HepG2 (cell line): ENCODE data around the gene CACNA2D3. TPM values are rescaled to one million over a fixed set of nuclear protein-coding genes. Genes with fewer than 3 reads are reported as not detected.

ENCODE experiments used
- ATAC-seq: fragments of 200-7000 bp; cut with Tn5 transposase; 3 replicates; pipeline ENCODE4 v1.9.1; 2020; ENCODE audit warnings: mild to moderate bottlenecking, moderate library complexity
- BruUV-seq: library from RNA; stranded (reverse); fragments of 400-500 nt; replicated peaks from 2 replicates; lab custom pipeline; 2021; lab: Mats Ljungman, UMichigan
- CTCF ChIA-PET: fragments of 300-600 bp; formaldehyde crosslinking; extraction: SDS; loops from one replicate; lab custom pipeline; 2021; ENCODE audit warnings: low total read pairs, inconsistent platforms, low intra/inter-chr PET ratio; lab: Yijun Ruan, JAX
- POLR2A ChIA-PET: fragments of 350-600 bp; sonication (Branson Sonifier 250); formaldehyde crosslinking; loops from one replicate; lab custom pipeline; 2020; ENCODE audit warnings: antibody characterized with exemption, inconsistent platforms; lab: Yijun Ruan, JAX
- DNase-seq: peaks from one replicate; pipeline ENCODE4 v3.0.0-alpha.2; 2015; ENCODE audit warnings: low spot score
- FAIRE-seq: peaks from 3 replicates; lab custom pipeline; 2011; peaks lifted over from hg19 to GRCh38; lab: Jason Lieb, UNC
- H2AFZ ChIP-seq: one replicate; pipeline ENCODE4 v1.6.1; 2011; ENCODE audit warnings: low read length, inconsistent platforms
- H3K27ac ChIP-seq: fragments of 300-600 bp; 3 replicates; pipeline ENCODE4 v1.8.0; 2011; ENCODE audit warnings: mixed run types, mild to moderate bottlenecking, mixed read lengths, low read length, inconsistent platforms; ENCODE audit not compliant: insufficient read depth; ENCODE audit errors: extremely low read length
- H3K27me3 ChIP-seq, 2 experiments: fragments of 200-600 bp in 1 of 2; 2 replicates in 1 of 2; 3 replicates in 1 of 2; pipeline versions ENCODE4 v1.6.0 to v1.8.0; 2011; ENCODE audit warnings: low read length in 2 of 2, mild to moderate bottlenecking in 2 of 2, moderate library complexity in 2 of 2, inconsistent platforms in 1 of 2; ENCODE audit not compliant: insufficient read depth in 2 of 2, control insufficient read depth in 1 of 2
- H3K36me3 ChIP-seq, 2 experiments: fragments of 200-600 bp in 1 of 2; replicated peaks in 1 of 2; 2 replicates in 1 of 2; 3 replicates in 1 of 2; pipeline versions ENCODE4 v1.5.1 to v1.8.0; 2011; ENCODE audit warnings: low read length in 2 of 2, inconsistent platforms in 1 of 2; ENCODE audit not compliant: insufficient read depth in 2 of 2, control insufficient read depth in 1 of 2
- H3K4me1 ChIP-seq: 2 replicates; pipeline ENCODE4 v1.5.1; 2012; ENCODE audit warnings: low read length, inconsistent platforms; ENCODE audit not compliant: insufficient read depth
- H3K4me2 ChIP-seq: 2 replicates; pipeline ENCODE4 v1.6.0; 2011; ENCODE audit warnings: low read depth, low read length, inconsistent platforms
- H3K4me3 ChIP-seq, 3 experiments: fragments of 200-600 bp in 1 of 3; sonication (generic), shearing (Covaris generic) in 1 of 3; replicated peaks in 1 of 3; 2 replicates each; pipeline ENCODE4 v1.5.1; 2011 to 2016; ENCODE audit warnings: low read length in 3 of 3, inconsistent platforms in 2 of 3, low read depth in 2 of 3, mild to moderate bottlenecking in 2 of 3, control low read depth in 1 of 3, mixed read lengths in 1 of 3; ENCODE audit not compliant: insufficient read depth in 1 of 3
- H3K79me2 ChIP-seq: one replicate; pipeline ENCODE4 v1.6.1; 2011; ENCODE audit warnings: low read length, inconsistent platforms; ENCODE audit not compliant: insufficient read depth
- H3K9ac ChIP-seq: 2 replicates; pipeline ENCODE4 v1.6.0; 2011; ENCODE audit warnings: mild to moderate bottlenecking, low read depth, low read length, inconsistent platforms; ENCODE audit not compliant: insufficient read depth
- H3K9me3 ChIP-seq: 2 replicates; pipeline ENCODE4 v1.5.1; 2012; ENCODE audit warnings: mild to moderate bottlenecking, low read length
- H4K20me1 ChIP-seq: 2 replicates; pipeline ENCODE4 v1.6.0; 2011; ENCODE audit warnings: inconsistent platforms, mild to moderate bottlenecking, low read length, moderate library complexity; ENCODE audit not compliant: insufficient read depth
- HOXA5 ChIP-seq: sonication (generic); formaldehyde crosslinking; IDR thresholded peaks from 2 replicates; pipeline ENCODE4 v1.4.0; 2020; ENCODE audit warnings: missing genetic modification reagents
- MBD4 ChIP-seq: IDR thresholded peaks from 2 replicates; pipeline ENCODE4 v1.6.1; 2012; ENCODE audit warnings: low read length, inconsistent platforms, borderline replicate concordance
- NFE2L1 ChIP-seq: sonication (generic); formaldehyde crosslinking; IDR thresholded peaks from 2 replicates; pipeline ENCODE4 v1.4.0; 2020; ENCODE audit warnings: missing genetic modification reagents, mild to moderate bottlenecking, borderline replicate concordance
- RBM22 ChIP-seq: fragments of 200-400 bp; formaldehyde crosslinking; optimal IDR thresholded peaks from 2 replicates; pipeline ENCODE3; 2017; ENCODE audit warnings: mild to moderate bottlenecking, low read length, moderate library complexity
- SYNCRIP ChIP-seq: fragments of 200-400 bp; formaldehyde crosslinking; IDR thresholded peaks from 2 replicates; pipeline ENCODE4 v1.6.1; 2018; ENCODE audit warnings: mild to moderate bottlenecking, low read depth, low read length; ENCODE audit not compliant: insufficient read depth
- ZFP1 ChIP-seq: IDR thresholded peaks from 2 replicates; pipeline ENCODE4 v1.6.1; 2016
- ZMAT5 ChIP-seq: sonication (generic); formaldehyde crosslinking; IDR thresholded peaks from 2 replicates; pipeline ENCODE4 v1.5.0; 2020; ENCODE audit warnings: mild to moderate bottlenecking, low read depth, missing genetic modification reagents, borderline replicate concordance
- ZNF282 ChIP-seq: fragments of 450-650 bp; IDR thresholded peaks from 2 replicates; pipeline ENCODE4 v1.6.1; 2018; ENCODE audit not compliant: partially characterized antibody
- ZNF331 ChIP-seq: sonication (generic); formaldehyde crosslinking; IDR thresholded peaks from 2 replicates; pipeline ENCODE4 v1.4.0; 2020; ENCODE audit warnings: missing genetic modification reagents
- ZNF710 ChIP-seq: sonication (generic); formaldehyde crosslinking; IDR thresholded peaks from 2 replicates; pipeline ENCODE4 v1.5.0; 2020; ENCODE audit warnings: mild to moderate bottlenecking, missing genetic modification reagents, borderline replicate concordance
- WGBS: methylation state at CpG from one replicate; pipeline ENCODE4 v1.1.6; 2017; ENCODE audit warnings: low lambda C conversion rate; 5-methylcytosine and 5-hydroxymethylcytosine counted together
- in situ Hi-C: cut with HindIII; loops from 2 replicates; pipeline ENCODE4 v1.10.0; 2017; ENCODE audit warnings: low pct_unique_long_range_greater_than_20kb; ENCODE audit not compliant: extremely low pct_ligation_motif_present
- intact Hi-C: fragments of 100-400 bp; cut with micrococcal nuclease; formaldehyde crosslinking; loops from one replicate; pipeline ENCODE4 v1.10.0; 2022; ENCODE audit not compliant: unreplicated experiment
- polyA plus RNA-seq, 8 experiments: library from polyadenylated mRNA; depleted of rRNA in 3 of 8; stranded (reverse) in 7 of 8; unstranded in 1 of 8; fragments of >200 nt; fragmentation: Illumina TruSeq in 4 of 8; extraction: Trizol in 4 of 8; gene quantifications; 2 replicates each; pipeline versions ENCODE4 v1.2.1 to v1.2.3, GENCODE V29; 2011 to 2016; ENCODE audit warnings: low read depth in 4 of 8, missing spikeins in 1 of 8, mixed read lengths in 1 of 8; ENCODE audit not compliant: insufficient read depth in 1 of 8
- total RNA-seq, 5 experiments: library from RNA; depleted of rRNA; stranded (reverse); fragments of >200 nt; fragmentation: Illumina TruSeq; extraction: Trizol; gene quantifications; 2 replicates each; pipeline ENCODE4 v1.2.3, GENCODE V29; 2016; ENCODE audit warnings: low read depth in 1 of 5
- TF ChIP-seq, protein P1 (sequence below): sonication (generic); formaldehyde crosslinking; IDR thresholded peaks from 2 replicates; pipeline ENCODE4 v1.4.0; 2020; ENCODE audit warnings: missing genetic modification reagents

CACNA2D3 gene
- total and polyA plus RNA-seq, 2 of the 13 experiments (the other 11 are each of a cell fraction or from before 2014, with no cell fraction given) = not detected

DNA sequence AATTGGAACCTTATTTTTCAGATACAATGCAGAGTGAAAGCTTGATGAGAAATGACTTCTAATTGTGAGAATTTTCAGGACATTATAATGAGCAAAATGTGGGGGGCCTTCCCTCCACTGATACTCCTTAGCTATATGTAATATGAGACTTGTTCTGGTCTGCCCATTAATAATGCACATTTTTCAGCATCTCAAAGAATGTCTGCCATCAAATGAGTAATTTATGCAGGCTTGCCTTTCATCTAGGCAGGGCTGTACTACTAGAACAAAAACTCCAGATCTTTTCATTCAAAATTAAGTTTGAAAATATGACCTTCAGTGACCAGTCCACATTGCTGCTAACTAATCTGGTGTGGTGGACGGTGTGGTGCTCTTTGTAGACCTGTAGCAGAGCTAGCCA is 678.1 kb downstream of the CACNA2D3 start:
- DNase-seq = no peak
- H3K9me3 ChIP-seq = no peaks in the 10 kb centered on the region
- intact Hi-C loops (no loop called here), in situ Hi-C loops (no loop called here)
- no peak for ATAC-seq
- no peak overlapping the region for H3K4me2 ChIP-seq
- no peaks in the 10 kb centered on the region for H3K79me2 ChIP-seq
- CTCF ChIA-PET = no interaction called here
- no peak overlapping the region for H2AFZ ChIP-seq
- no peak overlapping the region for H3K9ac ChIP-seq
- no peaks in the 10 kb centered on the region for H3K27me3 ChIP-seq
- no peak for FAIRE-seq
- H3K4me1 ChIP-seq = no peaks in the 10 kb centered on the region
- BruUV-seq = no TSS peak
- TF ChIP-seq RBM22 = no peak
- no peak for TF ChIP-seq NFE2L1 (CRISPR knock-in tag)
- no peak for TF ChIP-seq ZNF710
- TF ChIP-seq SYNCRIP = no peak
- TF ChIP-seq HOXA5 (CRISPR knock-in tag) = no peak
- TF ChIP-seq, protein P1, sequence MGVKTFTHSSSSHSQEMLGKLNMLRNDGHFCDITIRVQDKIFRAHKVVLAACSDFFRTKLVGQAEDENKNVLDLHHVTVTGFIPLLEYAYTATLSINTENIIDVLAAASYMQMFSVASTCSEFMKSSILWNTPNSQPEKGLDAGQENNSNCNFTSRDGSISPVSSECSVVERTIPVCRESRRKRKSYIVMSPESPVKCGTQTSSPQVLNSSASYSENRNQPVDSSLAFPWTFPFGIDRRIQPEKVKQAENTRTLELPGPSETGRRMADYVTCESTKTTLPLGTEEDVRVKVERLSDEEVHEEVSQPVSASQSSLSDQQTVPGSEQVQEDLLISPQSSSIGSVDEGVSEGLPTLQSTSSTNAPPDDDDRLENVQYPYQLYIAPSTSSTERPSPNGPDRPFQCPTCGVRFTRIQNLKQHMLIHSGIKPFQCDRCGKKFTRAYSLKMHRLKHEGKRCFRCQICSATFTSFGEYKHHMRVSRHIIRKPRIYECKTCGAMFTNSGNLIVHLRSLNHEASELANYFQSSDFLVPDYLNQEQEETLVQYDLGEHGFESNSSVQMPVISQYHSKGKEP (CRISPR knock-in tag) = no peak
- TF ChIP-seq MBD4 = no peak
- no peak for TF ChIP-seq ZFP1 (CRISPR knock-in tag)
- no peak for TF ChIP-seq ZMAT5 (CRISPR knock-in tag)
- TF ChIP-seq ZNF282 = no peak
- TF ChIP-seq ZNF331 (CRISPR knock-in tag) = no peak
- POLR2A ChIA-PET = no interaction called here
- H3K4me3 ChIP-seq = no peak overlapping the region
- H3K27ac ChIP-seq = no peak overlapping the region
- H4K20me1 ChIP-seq = no peaks in the 10 kb centered on the region
- H3K36me3 ChIP-seq = no peaks in the 10 kb centered on the region
- WGBS = 0% methylated on average over 1 of the region's 1 CpG
